CD8-positive, alpha-beta memory T cell (primary cell): ENCODE data around the gene STK39. TPM values are rescaled to one million over a fixed set of nuclear protein-coding genes. Genes with fewer than 3 reads are reported as not detected.

ENCODE experiments used
- CTCF ChIA-PET: fragments of 350-600 bp; sonication (Branson Sonifier 250); formaldehyde crosslinking; loops from one replicate; lab custom pipeline; 2021; ENCODE audit warnings: antibody characterized with exemption; lab: Charles Lee
- POLR2A ChIA-PET: fragments of 350-600 bp; sonication (Branson Sonifier 250); formaldehyde crosslinking; loops from one replicate; lab custom pipeline; 2021; ENCODE audit warnings: antibody characterized with exemption; lab: Charles Lee
- DNase-seq, 5 donors: peaks; one replicate each; pipeline versions ENCODE4 v3.0.0 to v3.0.0-alpha.2; 2020 to 2022; ENCODE audit warnings: mixed read lengths in 1 of 5
- H3K27ac ChIP-seq: one replicate; pipeline ENCODE4 v1.7.0; 2013; ENCODE audit warnings: low read depth, mild to moderate bottlenecking, low read length, moderate library complexity
- H3K27me3 ChIP-seq: 2 replicates; pipeline ENCODE4 v1.7.0; 2013; ENCODE audit warnings: low read length, mild to moderate bottlenecking; ENCODE audit not compliant: insufficient read depth, poor library complexity, severe bottlenecking
- H3K36me3 ChIP-seq: 2 replicates; pipeline ENCODE4 v1.7.0; 2013; ENCODE audit warnings: mild to moderate bottlenecking, low read length, moderate library complexity; ENCODE audit not compliant: insufficient read depth
- H3K4me1 ChIP-seq: 2 replicates; pipeline ENCODE4 v1.7.0; 2013; ENCODE audit warnings: mild to moderate bottlenecking, low read length, moderate library complexity; ENCODE audit not compliant: insufficient read depth
- H3K4me3 ChIP-seq: 2 replicates; pipeline ENCODE4 v1.7.0; 2013; ENCODE audit warnings: mild to moderate bottlenecking, low read length
- H3K9me3 ChIP-seq: 2 replicates; pipeline ENCODE4 v1.7.0; 2013; ENCODE audit warnings: mild to moderate bottlenecking, low read length
- H3K27ac Mint-ChIP-seq, 8 donors: one replicate each; pipeline ENCODE4 v1.8.0; 2020 to 2021; ENCODE audit warnings: mixed read lengths in 8 of 8, mild to moderate bottlenecking in 6 of 8, inconsistent platforms in 3 of 8, moderate library complexity in 3 of 8
- H3K27me3 Mint-ChIP-seq, 2 donors: one replicate each; pipeline ENCODE4 v1.8.0; 2020 to 2021; ENCODE audit warnings: mixed read lengths in 2 of 2, mild to moderate bottlenecking in 1 of 2, moderate library complexity in 1 of 2
- H3K36me3 Mint-ChIP-seq, 3 donors: one replicate each; pipeline ENCODE4 v1.8.0; 2020 to 2021; ENCODE audit warnings: mixed read lengths in 3 of 3, inconsistent platforms in 1 of 3, mild to moderate bottlenecking in 1 of 3
- H3K4me1 Mint-ChIP-seq, 3 donors: one replicate each; pipeline ENCODE4 v1.8.0; 2020 to 2021; ENCODE audit warnings: mixed read lengths in 3 of 3, inconsistent platforms in 1 of 3, mild to moderate bottlenecking in 1 of 3
- H3K4me3 Mint-ChIP-seq, 7 donors: one replicate each; pipeline ENCODE4 v1.8.0; 2020 to 2021; ENCODE audit warnings: mixed read lengths in 7 of 7, mild to moderate bottlenecking in 6 of 7, moderate library complexity in 4 of 7, inconsistent platforms in 2 of 7
- H3K9me3 Mint-ChIP-seq, 5 donors: one replicate each; pipeline ENCODE4 v1.8.0; 2020 to 2022; ENCODE audit warnings: mixed read lengths in 5 of 5, mild to moderate bottlenecking in 3 of 5, moderate library complexity in 2 of 5, inconsistent platforms in 1 of 5
- polyA plus RNA-seq: library from polyadenylated mRNA; unstranded; fragments of 300-500 nt; fragmentation: Illumina TruSeq; gene quantifications from one replicate; pipeline ENCODE4 v1.2.3, GENCODE V29; 2021
- total RNA-seq, 2 experiments: library from RNA; stranded (reverse); gene quantifications; one replicate each; pipeline ENCODE4 v1.2.3, GENCODE V29; 2021

Gene STK39
- total and polyA plus RNA-seq, 3 experiments from 2014 or later = 11.2 to 28.3 (median 25.7) TPM

GRCh38 chr2:168138901-168139300 lies 108.5 kb downstream of the STK39 start:
- peak overlapping the region in 2 of 8 donors; percentile 41 to 82 for H3K27ac Mint-ChIP-seq
- no peak overlapping the region for H3K4me3 Mint-ChIP-seq
- Histone ChIP-seq H3K36me3 (no peaks in the 10 kb centered on the region), H3K27ac (no peak overlapping the region), H3K27me3 (no peaks in the 10 kb centered on the region), H3K4me3 (no peak overlapping the region), H3K9me3 (no peaks in the 10 kb centered on the region), H3K4me1 (no peaks in the 10 kb centered on the region)
- peaks cover 23 to 42% (median 28%) of the 10 kb centered on the region in 3 donors for H3K4me1 Mint-ChIP-seq
- CTCF ChIA-PET = no interaction called here
- H3K27me3 Mint-ChIP-seq = no peaks in the 10 kb centered on the region
- H3K36me3 Mint-ChIP-seq = peaks cover 0 to 55% (median 15%) of the 10 kb centered on the region in 3 donors
- no peaks in the 10 kb centered on the region for H3K9me3 Mint-ChIP-seq
- DNase-seq = no peak
- POLR2A ChIA-PET = no interaction called here

DNA sequence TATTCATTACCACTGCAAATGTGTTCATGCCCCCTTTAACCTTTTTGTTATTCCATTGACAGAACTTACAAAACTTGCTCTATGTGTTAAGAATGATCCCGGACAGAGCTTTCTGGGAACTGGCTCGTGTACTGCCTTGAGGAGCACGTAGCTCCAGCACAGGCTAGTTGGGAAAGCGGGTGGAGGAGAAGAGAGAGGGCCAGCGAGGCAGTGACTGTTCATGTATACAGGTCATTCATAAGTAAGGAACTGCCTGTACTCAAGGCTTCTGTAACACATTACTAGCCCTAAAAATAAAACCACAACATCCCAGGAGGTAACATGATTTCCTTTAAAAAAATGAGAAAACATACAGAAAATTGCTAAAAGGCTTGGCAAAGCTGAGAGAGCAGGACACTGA lies 109.0 kb downstream of the STK39 start:
- no peaks in the 10 kb centered on the region for H3K36me3 ChIP-seq
- DNase-seq = no peak
- peaks cover 0 to 58% (median 15%) of the 10 kb centered on the region in 3 donors for H3K36me3 Mint-ChIP-seq
- H3K9me3 Mint-ChIP-seq = no peaks in the 10 kb centered on the region
- no peaks in the 10 kb centered on the region for H3K27me3 Mint-ChIP-seq
- no peak overlapping the region for H3K4me3 Mint-ChIP-seq
- H3K4me3 ChIP-seq = no peak overlapping the region
- H3K27ac Mint-ChIP-seq = peak overlapping the region in 3 of 8 donors; percentile 45 to 71 (median 56)
- H3K27ac ChIP-seq = no peak overlapping the region
- H3K9me3 ChIP-seq = no peaks in the 10 kb centered on the region
- no peaks in the 10 kb centered on the region for H3K27me3 ChIP-seq
- ChIA-PET CTCF (interaction anchor here (1.5 kb wide), 1 partner anchor 198 kb away, joined by 5 read pairs; no protein-coding TSS in a partner anchor), POLR2A (no interaction called here)
- peaks cover 20 to 39% (median 24%) of the 10 kb centered on the region in 3 donors for H3K4me1 Mint-ChIP-seq
- no peaks in the 10 kb centered on the region for H3K4me1 ChIP-seq

DNA sequence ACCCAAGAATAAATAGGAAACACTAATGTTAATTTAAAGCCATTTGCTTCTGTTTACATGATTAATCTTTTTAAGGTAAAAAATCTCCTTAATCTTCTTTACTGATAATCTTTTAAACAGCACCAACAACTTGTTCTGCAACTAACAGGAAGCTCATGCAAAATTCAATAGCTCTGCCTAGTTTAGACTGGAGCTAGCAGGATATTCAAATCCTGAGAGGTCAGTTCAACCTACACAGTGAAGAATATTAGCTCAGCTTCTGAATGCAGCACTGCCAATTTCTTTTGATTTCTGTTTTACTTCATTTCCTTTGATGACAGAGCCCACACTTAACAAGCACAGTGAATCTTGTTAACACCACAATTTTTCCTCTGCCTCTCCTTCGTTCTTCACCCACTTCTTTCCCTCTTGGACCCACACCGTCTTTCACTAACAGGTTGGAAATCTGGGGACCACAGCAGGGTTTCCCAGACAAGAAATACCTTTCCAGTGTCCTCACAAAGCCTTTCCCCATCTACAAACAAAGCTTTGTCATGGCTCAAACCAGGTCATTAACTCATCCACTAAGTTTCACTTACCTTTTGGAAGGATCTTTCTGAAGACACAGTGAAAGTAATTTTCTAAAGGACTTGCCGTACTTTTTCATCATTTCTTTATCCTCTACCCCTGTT lies 109.8 kb downstream of the STK39 start:
- CTCF ChIA-PET = interaction anchor here (1.5 kb wide), 1 partner anchor 199 kb away, joined by 5 read pairs; no protein-coding TSS in a partner anchor
- Mint-ChIP-seq H3K27ac (peak overlapping the region; percentile 62 to 90 (median 76)), H3K4me1 (peaks cover 18 to 34% (median 20%) of the 10 kb centered on the region in 3 donors), H3K4me3 (no peak overlapping the region), H3K27me3 (no peaks in the 10 kb centered on the region), H3K36me3 (peaks cover 0 to 64% (median 17%) of the 10 kb centered on the region in 3 donors), H3K9me3 (no peaks in the 10 kb centered on the region)
- H3K27ac ChIP-seq = no peak overlapping the region
- no peaks in the 10 kb centered on the region for H3K9me3 ChIP-seq
- no peaks in the 10 kb centered on the region for H3K36me3 ChIP-seq
- no peak for DNase-seq
- H3K27me3 ChIP-seq = no peaks in the 10 kb centered on the region
- POLR2A ChIA-PET = no interaction called here
- H3K4me1 ChIP-seq = no peaks in the 10 kb centered on the region
- no peak overlapping the region for H3K4me3 ChIP-seq

DNA sequence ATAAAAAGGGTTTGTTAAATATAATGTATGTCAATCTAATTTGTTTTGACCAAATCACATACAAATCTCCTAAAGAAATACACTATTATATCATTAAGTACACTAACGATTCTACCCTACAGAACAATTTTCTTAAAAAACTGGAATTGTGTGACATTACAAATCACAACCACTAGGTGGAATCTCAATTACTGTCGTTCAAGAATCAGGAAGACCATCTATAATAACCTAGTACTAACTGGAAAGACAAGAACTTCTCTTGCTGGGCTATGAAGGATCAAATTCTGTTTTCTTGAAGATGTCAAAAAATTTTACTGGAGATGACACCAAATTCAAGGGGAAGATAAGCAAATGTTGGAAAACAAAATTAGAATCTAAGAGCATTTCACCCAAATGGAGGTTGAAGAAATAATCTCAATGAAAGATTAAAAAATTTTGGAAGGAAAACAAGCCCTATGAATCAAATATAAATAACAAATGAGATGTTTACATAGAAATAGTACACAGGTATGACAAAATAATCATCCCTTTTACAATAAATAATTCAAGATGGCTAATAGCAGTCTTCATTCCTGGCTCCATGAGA lies 110.9 kb downstream of the STK39 start:
- no peak overlapping the region for H3K4me3 Mint-ChIP-seq
- Histone ChIP-seq H3K4me3 (no peak overlapping the region), H3K27ac (no peak overlapping the region), H3K27me3 (no peaks in the 10 kb centered on the region), H3K36me3 (no peaks in the 10 kb centered on the region), H3K4me1 (no peaks in the 10 kb centered on the region), H3K9me3 (no peaks in the 10 kb centered on the region)
- ChIA-PET POLR2A (interaction anchor here (0.6 kb wide), 1 partner anchor 24 kb away, joined by 4 read pairs; no protein-coding TSS in a partner anchor), CTCF (interaction anchor here (0.9 to 1.5 kb wide), 3 partner anchors 17 to 200 kb away, joined by 3 to 6 read pairs (median 3); no protein-coding TSS in a partner anchor)
- peaks cover 22 to 42% (median 22%) of the 10 kb centered on the region in 3 donors for H3K4me1 Mint-ChIP-seq
- peak overlapping the region in 4 of 8 donors; percentile 3 to 25 (median 5) for H3K27ac Mint-ChIP-seq
- peaks cover 0 to 74% (median 23%) of the 10 kb centered on the region in 3 donors for H3K36me3 Mint-ChIP-seq
- DNase-seq = peak in 1 of 5 donors; percentile 19
- no peaks in the 10 kb centered on the region for H3K9me3 Mint-ChIP-seq
- H3K27me3 Mint-ChIP-seq = no peaks in the 10 kb centered on the region

DNA sequence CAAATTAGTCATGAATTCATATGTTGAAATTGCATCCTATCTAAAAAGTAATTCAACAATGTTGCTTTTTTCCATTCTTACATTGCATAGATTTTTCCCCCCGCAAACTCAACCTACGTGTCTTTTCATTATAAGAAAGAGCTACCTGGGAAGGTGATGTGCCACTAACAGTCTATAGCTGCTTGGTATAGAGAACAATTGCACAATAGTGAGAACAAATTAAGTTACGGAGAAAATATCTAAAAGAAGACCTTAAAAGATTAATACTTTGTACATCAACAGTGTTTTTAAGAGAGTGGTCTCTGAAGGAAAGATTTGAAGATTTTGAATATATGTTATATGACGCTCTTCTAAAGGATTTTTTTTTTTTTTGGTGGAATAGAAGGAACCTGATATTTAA lies 111.8 kb downstream of the STK39 start:
- H3K27me3 ChIP-seq = no peaks in the 10 kb centered on the region
- no peaks in the 10 kb centered on the region for H3K36me3 ChIP-seq
- H3K4me1 Mint-ChIP-seq = peaks cover 22 to 43% (median 22%) of the 10 kb centered on the region in 3 donors
- no peak overlapping the region for H3K4me3 ChIP-seq
- H3K36me3 Mint-ChIP-seq = peaks cover 0 to 81% (median 26%) of the 10 kb centered on the region in 3 donors
- H3K4me1 ChIP-seq = no peaks in the 10 kb centered on the region
- no peaks in the 10 kb centered on the region for H3K9me3 ChIP-seq
- H3K27me3 Mint-ChIP-seq = no peaks in the 10 kb centered on the region
- H3K9me3 Mint-ChIP-seq = no peaks in the 10 kb centered on the region
- H3K4me3 Mint-ChIP-seq = no peak overlapping the region
- ChIA-PET POLR2A (interaction anchor here (0.6 kb wide), 1 partner anchor 23 kb away, joined by 4 read pairs; no protein-coding TSS in a partner anchor), CTCF (interaction anchor here (0.9 to 1.5 kb wide), 3 partner anchors 16 to 201 kb away, joined by 3 to 6 read pairs (median 3); no protein-coding TSS in a partner anchor)
- H3K27ac Mint-ChIP-seq = no peak overlapping the region
- no peak for DNase-seq
- H3K27ac ChIP-seq = no peak overlapping the region

GRCh38 chr2:168135121-168135520 lies 112.3 kb downstream of the STK39 start:
- Histone ChIP-seq H3K27me3 (no peaks in the 10 kb centered on the region), H3K9me3 (no peaks in the 10 kb centered on the region), H3K4me1 (no peaks in the 10 kb centered on the region), H3K27ac (no peak overlapping the region), H3K4me3 (no peak overlapping the region), H3K36me3 (no peaks in the 10 kb centered on the region)
- Mint-ChIP-seq H3K9me3 (no peaks in the 10 kb centered on the region), H3K36me3 (peaks cover 0 to 82% (median 30%) of the 10 kb centered on the region in 3 donors), H3K4me3 (no peak overlapping the region), H3K27ac (peak overlapping the region in 3 of 8 donors; percentile 20 to 77 (median 47)), H3K27me3 (no peaks in the 10 kb centered on the region), H3K4me1 (peaks cover 22 to 43% (median 23%) of the 10 kb centered on the region in 3 donors)
- CTCF ChIA-PET = interaction anchor here (1.2 to 1.5 kb wide), 2 partner anchors 16 to 202 kb away, joined by 3 to 6 read pairs; no protein-coding TSS in a partner anchor
- DNase-seq = no peak
- POLR2A ChIA-PET = no interaction called here

GRCh38 chr2:168134485-168134884 lies 112.9 kb downstream of the STK39 start:
- Mint-ChIP-seq H3K36me3 (peaks cover 0 to 83% (median 35%) of the 10 kb centered on the region in 3 donors), H3K4me3 (no peak overlapping the region), H3K4me1 (peaks cover 22 to 43% (median 23%) of the 10 kb centered on the region in 3 donors), H3K27me3 (no peaks in the 10 kb centered on the region), H3K27ac (no peak overlapping the region), H3K9me3 (no peaks in the 10 kb centered on the region)
- ChIA-PET CTCF (interaction anchor here (1.6 kb wide), 1 partner anchor 16 kb away, joined by 5 read pairs; no protein-coding TSS in a partner anchor), POLR2A (no interaction called here)
- H3K27ac ChIP-seq = no peak overlapping the region
- H3K4me1 ChIP-seq = no peaks in the 10 kb centered on the region
- DNase-seq = no peak
- H3K27me3 ChIP-seq = no peaks in the 10 kb centered on the region
- no peaks in the 10 kb centered on the region for H3K36me3 ChIP-seq
- H3K9me3 ChIP-seq = no peaks in the 10 kb centered on the region
- no peak overlapping the region for H3K4me3 ChIP-seq
